Measurements from ENCODE around the gene WDFY2.
"Not testable (repeated sequence)": the region's sequence is repeated elsewhere in the genome, so short reads cannot be mapped to it uniquely, and the experiment has no call there.

Gene WDFY2

GRCh38 chr13:51668580-51669195, 84.4 kb downstream of the WDFY2 start:
- DNase-seq, result no peak

DNA sequence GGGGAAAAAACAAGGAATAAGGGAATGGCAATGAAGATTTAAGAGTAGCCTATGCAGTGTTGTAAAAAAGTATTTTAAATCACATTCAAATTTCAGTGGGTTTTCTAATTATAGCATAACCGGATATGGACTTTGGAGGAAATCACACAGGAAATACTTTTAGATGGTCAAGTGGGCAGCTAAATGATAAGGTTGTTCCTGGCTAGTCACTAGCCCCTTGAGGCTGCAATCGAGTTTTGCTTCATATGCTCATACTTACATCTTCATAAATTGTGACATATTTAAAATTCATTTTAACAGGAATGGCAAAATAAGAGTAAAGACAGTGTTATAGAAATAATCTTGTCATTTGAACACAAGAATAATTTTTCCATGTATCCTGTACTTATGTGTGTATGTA, 88.9 kb downstream of the WDFY2 start:
- DNase-seq, result no peak

- no peak for DNase-seq
These were observed 90.0 kb downstream of the WDFY2 start for GRCh38 chr13:51674276-51674675.

GRCh38 chr13:51675385-51675784, 91.1 kb downstream of the WDFY2 start:
- no peak for DNase-seq

DNA sequence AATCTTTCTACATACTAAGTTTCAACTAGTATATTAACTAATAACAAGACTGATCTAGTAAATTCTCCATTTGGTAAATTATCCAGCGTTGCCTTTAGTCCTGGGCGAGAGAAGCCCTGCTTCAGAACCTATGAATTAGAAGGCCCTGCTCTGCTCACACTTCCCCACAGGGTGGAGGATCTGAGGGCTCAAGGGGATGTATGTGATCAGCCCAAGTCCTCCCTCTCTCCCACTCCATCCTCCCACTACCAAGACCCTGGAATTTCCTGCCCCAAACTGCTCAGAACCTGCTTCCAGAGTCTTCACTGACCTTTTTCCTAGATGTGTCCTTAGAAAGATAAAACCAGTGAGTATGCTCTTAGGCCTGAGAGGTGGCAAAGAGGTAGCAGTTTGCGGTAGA, 91.6 kb downstream of the WDFY2 start:
- DNase-seq, result no peak

DNA sequence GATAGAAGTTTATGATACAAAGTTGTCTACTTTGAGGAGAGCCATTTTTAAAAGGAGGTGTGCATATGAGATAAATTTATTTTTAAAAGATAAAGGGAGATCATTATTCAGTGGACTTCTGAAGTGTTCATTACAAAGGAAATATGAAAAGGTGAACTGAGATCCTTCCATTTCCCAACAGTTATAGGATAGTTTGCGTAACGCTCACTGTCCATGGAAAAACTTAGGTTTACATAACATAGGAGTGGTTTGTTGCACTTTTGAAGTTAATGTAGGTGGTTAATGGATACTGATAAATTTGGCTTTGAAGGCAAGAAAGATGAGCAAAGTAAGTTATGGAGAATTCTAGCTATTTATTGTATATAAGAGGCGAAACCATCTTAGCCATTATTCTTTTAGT, 92.5 kb downstream of the WDFY2 start:
- DNase-seq, result no peak

DNA sequence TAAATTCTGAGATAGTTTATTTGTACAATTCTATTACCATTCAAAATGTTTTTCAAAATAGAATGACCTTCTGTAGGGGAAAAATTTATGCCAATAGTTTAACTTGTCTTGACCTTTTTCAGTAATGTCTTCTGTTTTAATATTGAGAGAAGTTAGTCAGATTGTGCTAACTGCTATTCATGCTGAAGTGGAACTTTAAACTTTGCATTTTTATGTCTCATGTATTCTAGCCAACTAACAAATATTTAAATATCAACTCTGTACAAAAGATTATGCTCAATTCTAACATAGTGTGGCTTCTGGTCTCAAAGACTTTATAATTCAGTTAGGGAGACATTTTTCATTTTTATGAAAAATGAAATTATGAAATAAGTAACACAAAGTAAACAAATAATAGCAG, 94.2 kb downstream of the WDFY2 start:
- DNase-seq, result no peak

- no peak for DNase-seq
These were observed 95.4 kb downstream of the WDFY2 start for GRCh38 chr13:51679616-51680015.

DNA sequence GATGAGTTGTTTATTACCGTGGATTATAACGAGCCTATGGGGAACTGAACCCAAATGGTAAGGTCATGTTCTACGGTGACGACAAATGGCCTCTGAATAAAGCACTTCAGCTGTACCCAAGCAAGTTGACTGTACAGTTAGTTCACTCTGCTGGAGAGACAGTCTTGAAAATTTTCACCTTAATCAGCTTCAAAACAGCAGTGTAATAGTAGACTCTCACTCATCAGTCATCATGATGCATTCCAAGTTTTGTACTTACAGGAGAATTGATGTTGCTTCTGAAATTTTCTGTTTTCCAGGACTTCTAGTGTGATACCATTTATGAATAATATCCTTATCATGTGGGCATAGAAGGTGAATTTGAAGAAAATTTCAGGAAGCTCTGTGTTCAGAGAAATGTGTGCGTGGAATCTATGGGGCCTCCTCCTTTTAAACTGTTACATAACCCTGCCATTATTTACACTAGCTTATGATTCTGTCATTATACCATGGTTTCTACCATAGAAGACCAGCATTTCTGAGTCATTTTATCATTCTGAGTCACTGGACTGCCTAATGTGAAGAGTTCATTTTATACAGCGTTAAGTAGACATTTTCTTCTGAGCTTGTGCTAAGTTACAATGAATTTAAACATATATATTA, 96.9 kb downstream of the WDFY2 start:
- DNase-seq, result peak; percentile 91

DNA sequence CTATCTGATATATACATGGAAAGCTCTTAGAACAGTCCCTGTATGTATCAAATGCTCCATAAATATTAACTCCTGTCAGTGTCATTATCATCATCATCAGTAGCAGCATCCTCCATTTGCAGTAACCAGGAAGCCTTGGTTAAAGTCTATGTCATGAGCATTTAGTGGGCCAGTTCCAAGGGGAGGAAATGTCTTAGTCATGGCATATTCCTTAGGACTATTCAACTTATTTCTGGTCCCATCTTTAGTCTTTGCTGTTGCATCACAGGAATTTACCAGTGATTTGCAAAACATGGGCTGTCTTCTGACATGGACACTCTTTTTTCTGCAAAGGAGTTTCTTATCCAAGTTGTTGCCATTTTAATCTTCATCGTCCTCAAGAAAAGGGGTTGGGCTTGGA, 98.4 kb downstream of the WDFY2 start:
- peak; percentile 15 for DNase-seq

- DNase-seq, result no peak
These were observed 99.3 kb downstream of the WDFY2 start for GRCh38 chr13:51683597-51683996.

DNA sequence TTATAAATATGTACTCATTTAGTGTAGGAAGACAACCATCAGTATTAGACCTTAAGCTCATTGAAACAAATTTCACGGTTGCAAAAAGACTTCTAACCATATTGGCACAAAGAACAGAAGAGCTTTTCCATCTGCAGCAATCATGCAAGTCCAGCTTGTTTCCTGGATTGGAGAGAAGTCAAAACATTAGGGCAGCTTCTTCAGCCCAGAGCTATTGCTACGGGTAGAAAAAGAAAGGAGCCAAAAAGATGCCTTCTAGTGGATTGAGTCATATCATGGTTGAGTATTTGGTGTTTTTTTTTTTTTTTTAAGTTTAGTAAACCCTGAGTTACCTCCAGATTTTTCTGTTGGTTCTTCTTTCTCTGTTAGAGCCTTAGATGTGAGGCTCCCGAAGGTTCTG, 99.8 kb downstream of the WDFY2 start:
- DNase-seq, result peak; percentile 11

DNA sequence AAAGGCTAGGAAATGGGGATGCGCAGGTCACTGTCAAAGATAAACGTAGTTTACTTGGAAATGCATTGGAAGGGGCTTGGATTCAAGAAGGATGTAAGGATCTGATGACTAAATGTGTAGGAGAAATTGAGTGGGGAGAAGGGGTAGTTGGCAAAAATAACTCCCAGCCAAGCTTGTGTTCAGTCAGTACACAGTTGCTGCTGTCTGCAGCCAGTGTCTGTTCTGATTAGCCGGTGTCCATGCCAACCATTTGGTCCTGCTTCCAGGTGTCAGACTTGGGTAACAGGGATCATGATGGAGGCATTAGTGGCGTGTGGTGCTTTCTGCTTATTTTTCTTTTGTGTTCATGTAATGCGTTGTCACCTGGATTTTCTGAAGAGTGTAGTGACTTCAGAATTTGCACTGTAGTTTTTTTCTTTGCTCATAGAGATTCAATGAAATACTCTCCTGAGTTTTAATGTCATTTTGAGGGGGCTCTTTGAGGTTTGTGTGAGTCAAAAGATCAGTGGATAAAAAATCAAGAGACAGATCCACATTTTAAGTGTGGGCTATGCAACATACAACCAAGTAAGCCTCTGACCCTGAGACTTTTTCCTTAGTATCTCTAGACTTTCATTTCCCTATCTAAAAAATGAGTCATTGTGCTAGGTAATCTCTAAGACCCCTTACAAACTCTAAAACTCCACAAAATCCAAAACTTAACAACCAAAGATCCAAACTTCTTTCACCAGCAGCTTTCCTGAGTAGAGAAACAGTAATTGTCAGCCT, 103.9 kb downstream of the WDFY2 start:
- DNase-seq, result no peak

DNA sequence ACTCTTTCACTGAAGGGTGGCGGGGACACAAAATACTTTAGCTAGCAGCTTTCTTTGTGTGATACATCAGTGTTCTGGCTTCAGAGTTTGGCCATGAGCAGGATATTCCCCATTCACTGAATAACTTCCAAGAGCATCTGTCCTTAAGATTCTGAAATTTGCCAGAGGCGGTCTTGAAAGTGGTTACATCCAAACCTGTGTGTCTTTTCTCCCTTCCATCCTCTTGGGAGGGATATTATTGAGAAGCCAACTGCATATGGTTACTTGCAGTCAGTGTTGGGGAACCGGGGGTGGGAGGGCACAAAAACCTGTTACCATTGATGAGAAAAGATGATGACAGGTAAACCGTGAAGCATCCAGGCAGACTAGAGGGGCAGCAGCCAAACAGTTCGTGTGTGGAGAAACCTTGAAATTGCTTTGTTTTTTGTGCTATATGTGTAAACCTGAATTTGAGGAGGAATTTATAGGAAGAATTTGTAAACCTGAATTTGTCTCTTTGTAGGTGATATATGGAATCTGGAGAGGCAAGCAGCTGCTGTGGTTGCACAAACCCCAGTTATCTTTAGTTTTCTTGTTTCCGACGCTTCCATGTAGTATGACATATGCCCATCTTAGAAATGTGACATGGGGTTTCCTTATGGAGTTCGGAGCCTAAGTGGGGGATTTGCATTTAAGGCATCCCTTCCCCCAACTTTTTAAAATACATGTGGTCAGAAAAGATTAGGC, 104.8 kb downstream of the WDFY2 start:
- no peak for DNase-seq

DNA sequence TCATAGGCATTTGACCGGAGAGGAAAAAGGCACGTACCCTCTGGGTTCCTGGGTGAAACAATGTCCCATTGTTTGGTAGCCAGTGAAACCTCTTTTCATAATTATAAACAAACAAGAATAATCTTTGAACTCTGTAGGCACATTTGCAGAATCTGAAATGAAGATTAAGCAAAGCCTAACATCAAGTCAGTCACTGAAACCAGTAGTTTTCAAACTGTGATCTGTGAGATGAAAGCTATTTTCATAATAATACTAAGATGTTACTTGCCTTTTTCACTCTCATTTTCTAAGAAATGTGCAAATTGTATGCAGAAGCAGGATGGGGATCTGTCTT, 105.4 kb downstream of the WDFY2 start:
- no peak for DNase-seq

GRCh38 chr13:51695677-51696076, 111.4 kb downstream of the WDFY2 start:
- not testable (repeated sequence) for DNase-seq

DNA sequence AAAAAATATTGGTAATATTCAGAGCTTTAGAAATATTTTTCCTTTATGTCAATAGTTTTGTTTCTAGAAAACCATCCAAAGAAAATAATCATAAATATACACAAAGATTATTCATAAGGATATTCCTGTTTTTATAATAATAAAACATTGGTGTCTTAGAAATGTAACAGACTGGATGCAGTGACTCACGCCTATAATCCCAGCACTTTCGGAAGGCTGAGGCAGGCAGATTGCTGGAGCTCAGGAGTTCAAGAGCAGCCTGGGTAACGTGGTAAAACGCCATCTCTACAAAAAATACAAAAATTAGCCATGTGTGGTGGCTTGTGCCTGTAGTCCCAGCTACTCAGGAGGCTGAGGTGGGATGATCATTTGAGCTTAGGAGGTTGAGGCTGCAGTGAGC, 112.9 kb downstream of the WDFY2 start:
- DNase-seq, result no peak

DNA sequence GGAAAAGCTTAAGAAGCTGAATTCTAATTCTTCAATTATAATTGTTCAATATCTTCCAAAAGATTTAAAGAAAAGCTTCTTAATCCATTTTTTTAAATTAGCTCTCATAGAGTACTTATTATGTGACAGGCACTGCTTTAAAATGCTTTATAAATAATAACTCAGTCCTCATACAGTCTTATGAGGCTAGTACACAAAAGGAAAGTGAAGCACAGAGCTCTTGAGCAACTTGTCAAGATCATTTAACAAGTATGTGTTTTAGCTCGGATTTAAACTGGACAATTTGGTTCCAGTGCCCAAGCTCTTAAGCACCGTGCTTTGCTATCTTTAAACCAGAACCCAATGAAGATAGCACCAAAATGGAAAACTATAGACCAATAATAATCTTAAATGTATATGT, 113.6 kb downstream of the WDFY2 start:
- no peak for DNase-seq

GRCh38 chr13:51698352-51698751, 114.1 kb downstream of the WDFY2 start:
- no peak for DNase-seq

DNA sequence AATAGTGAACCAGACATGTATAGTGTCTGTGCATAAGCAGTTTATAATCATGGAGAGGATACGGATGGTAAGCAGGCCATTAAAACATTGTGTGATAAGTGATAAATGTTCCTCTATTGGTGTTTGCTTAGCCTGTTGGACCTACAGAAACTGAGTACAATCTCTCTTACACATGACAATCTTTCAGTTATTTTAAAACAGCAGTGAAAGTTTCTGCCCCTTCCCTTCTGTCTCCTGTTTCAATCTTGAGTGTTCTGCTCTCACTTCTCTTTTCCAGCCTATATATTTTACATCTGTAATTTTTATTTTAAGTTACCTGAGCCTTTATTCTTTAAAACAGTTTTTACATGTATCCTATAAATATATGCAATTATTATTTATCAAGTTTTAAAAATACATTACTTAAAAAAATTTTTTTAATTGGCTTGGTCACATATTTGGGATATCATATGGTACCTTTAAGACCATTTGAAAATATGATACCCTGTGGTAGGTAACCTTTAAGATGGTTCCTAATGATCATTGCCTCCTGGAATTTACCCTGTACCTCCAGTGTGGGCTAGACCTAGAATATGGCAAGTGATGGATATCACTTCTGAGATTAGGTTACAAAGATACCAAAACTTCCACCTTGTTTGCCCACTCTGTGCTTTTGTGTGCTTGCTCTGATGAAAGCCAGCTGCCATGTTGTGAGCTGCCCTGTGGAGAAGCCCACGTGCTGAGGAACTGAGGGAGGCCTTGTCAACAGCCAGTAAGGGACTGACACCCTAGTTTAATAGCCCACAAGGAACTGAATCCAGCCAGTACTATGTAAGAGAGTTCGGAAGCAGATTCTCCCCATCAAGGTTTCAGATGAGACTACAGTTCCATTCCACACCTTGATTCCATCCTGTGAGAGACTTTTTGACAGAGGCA, 120.4 kb downstream of the WDFY2 start:
- no peak for DNase-seq

DNA sequence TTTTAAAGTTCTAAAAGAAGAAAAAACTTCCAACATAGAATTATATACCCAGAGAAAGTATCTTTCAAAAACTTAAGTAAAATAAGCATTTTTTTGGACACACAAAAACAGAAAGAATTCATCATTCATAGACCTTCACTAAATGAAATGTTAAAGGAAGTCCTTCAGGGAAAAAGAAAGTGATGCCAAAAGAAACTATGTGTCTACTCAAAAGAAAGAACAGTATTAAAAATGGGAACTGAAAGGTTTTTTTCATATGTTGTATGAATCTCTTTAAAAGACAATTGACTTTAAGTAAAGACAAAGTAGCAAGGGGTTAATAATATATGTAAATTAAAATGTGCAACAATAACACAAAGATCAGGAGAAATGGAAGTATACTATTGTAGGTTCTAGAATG, 123.2 kb downstream of the WDFY2 start:
- no peak for DNase-seq

DNA sequence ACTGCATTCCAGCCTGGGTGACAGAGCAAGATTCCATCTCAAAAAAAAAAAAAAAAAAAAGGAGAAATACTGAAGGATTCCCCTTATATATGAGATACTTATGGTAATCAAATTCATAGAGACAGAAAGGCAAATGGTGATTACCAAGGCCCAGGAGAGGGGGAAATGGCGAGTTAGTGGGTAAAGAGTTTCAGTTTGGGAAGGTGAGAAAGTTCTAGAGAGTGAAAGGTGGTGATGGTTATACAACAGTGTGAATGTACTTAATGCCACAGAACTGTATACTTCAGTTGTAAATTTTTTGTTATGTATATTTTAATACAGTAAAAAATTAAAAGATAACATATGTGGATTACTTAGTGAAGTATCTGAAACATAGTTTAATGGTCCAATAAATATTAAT, 129.5 kb downstream of the WDFY2 start:
- DNase-seq, result no peak
